ENCODE measurements around the gene RBM39. TPM values are rescaled to one million over a fixed set of nuclear protein-coding genes. Genes with fewer than 3 reads are reported as not detected.
A peak's percentile ranks its signal among the peaks of the same experiment; 100 is the strongest.

The RBM39 gene
- total RNA-seq, 4 donors from 2014 or later = 410 to 504 (median 446) TPM

DNA sequence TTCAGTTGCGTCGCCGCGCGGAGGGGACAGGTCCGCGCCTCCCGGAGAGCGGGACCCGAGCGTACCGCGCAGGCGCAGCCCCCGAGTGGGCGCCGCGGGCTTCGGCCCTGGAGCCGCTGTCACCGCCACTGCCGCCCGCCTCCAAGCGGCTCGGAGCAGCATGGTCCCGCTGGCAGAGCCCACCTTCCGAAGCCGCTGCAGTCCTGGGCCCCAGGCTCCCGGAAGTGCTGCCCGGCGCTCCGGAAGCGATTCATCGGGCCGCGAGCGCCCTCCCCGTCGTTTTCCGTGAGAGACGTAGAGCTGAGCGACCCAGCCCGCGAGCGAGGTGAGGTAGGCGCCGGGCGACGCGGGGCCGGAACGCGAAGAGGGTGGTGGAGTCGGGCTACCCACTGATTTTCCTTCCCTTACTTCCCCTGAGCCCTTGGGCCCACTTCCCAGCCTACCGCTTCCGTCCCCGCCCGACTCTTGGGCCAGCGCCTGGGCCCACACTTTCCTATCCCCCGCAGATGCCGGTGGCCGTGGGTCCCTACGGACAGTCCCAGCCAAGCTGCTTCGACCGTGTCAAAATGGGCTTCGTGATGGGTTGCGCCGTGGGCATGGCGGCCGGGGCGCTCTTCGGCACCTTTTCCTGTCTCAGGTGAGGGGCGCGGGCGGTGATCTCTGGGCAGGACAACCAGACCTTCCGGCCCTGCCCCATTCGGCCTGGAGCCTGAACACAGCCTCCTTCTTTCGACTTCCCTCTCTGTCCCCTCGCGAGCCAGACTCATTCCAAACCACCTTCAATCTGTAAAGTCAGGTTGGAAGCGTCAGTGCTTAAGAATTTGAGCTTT lies 42.7 kb downstream of the RBM39 start, which contains the start of the genes NFS1 and ROMO1:
Gene NFS1 (minus strand): TSS at position 226 of the 830 bp plus-strand sequence. CDS start 64 bp downstream, at position 162.
Gene ROMO1 (plus strand): TSS at position 279 of the 830 bp plus-strand sequence. CDS start 228 bp downstream, at position 507.
- no peaks in the 10 kb centered on the region for H3K27me3 ChIP-seq
- peak within 1 kb of the TSS; percentile 68 to 96 (median 91) for H3K27ac ChIP-seq
- peak within 1 kb of the TSS; percentile 61 to 91 (median 86) for H3K4me3 ChIP-seq
- WGBS, 2 donors = 0% methylated on average over 53 to 69 of the region's 81 CpGs
- H3K36me3 ChIP-seq = peaks cover 0 to 54% (median 0%) of the 10 kb centered on the region in 3 donors
- peaks cover 0 to 42% (median 17%) of the 10 kb centered on the region in 4 donors for H3K4me1 ChIP-seq
- TF ChIP-seq EP300 (IDR thresholded peaks at IDR 0.05) (peak; percentile 60 to 88), POLR2A (IDR thresholded peaks at IDR 0.05) (peak; percentile 12 to 72)
- TF ChIP-seq, protein P1, sequence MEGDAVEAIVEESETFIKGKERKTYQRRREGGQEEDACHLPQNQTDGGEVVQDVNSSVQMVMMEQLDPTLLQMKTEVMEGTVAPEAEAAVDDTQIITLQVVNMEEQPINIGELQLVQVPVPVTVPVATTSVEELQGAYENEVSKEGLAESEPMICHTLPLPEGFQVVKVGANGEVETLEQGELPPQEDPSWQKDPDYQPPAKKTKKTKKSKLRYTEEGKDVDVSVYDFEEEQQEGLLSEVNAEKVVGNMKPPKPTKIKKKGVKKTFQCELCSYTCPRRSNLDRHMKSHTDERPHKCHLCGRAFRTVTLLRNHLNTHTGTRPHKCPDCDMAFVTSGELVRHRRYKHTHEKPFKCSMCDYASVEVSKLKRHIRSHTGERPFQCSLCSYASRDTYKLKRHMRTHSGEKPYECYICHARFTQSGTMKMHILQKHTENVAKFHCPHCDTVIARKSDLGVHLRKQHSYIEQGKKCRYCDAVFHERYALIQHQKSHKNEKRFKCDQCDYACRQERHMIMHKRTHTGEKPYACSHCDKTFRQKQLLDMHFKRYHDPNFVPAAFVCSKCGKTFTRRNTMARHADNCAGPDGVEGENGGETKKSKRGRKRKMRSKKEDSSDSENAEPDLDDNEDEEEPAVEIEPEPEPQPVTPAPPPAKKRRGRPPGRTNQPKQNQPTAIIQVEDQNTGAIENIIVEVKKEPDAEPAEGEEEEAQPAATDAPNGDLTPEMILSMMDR (IDR thresholded peaks at IDR 0.05) = peak in 2 of 5 experiments; percentile 46 to 53
- peak; percentile 71 to 76 for DNase-seq (ENCODE audit: low spot score in 2 of 2)
- H3K9me3 ChIP-seq = no peaks in the 10 kb centered on the region

DNA sequence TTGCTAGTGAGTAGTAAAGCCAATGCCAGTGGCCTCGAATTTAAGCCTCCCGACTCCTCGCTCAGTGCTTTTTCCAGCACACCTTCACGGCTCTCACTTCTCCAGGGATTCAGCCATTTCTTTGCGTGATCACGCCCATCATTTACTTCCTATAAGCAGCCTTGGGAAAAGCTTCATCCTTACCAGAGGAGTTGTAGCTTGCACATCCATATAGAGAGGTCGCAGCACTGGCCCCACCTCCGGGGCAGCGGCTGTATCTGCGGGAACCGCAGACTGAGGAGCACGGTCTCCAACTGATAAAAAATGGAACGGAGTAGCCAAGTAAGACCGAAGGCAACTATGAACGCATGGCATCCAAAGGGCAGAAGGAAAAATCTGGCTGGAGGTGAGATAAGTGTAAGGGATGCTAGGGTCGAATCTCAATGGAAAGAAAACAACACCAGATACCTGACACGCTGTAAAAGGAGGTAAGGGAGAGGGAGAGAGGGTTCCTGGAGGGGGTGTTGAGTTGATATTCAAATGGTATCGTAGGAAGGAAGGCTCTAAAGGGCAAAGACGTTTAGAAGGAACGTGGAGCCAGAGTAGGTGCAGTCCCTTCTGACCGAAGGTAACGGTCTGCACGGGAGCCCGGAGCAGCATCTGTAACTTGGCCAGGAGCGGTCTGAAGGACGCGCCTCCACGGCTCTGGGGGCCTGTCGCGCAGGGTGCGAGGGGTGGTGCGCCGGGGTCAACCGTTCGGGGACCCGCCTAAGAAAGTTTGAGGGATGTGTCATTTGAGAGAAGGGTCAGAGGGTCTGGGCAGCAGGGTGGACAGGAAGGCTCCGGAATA lies 43.5 kb downstream of the RBM39 start:
- no peaks in the 10 kb centered on the region for H3K9me3 ChIP-seq
- H3K27ac ChIP-seq = peak overlapping the region; percentile 68 to 96 (median 91)
- DNase-seq (ENCODE audit: low spot score in 2 of 2) = no peak
- H3K4me1 ChIP-seq = peaks cover 0 to 42% (median 17%) of the 10 kb centered on the region in 4 donors
- peaks cover 0 to 54% (median 0%) of the 10 kb centered on the region in 3 donors for H3K36me3 ChIP-seq
- H3K4me3 ChIP-seq = peak overlapping the region; percentile 61 to 91 (median 86)
- no peaks in the 10 kb centered on the region for H3K27me3 ChIP-seq
- WGBS, 2 donors = 6 to 8% methylated on average over 37 of the region's 37 CpGs
- TF ChIP-seq EP300 (IDR thresholded peaks at IDR 0.05) (no peak), POLR2A (IDR thresholded peaks at IDR 0.05) (no peak)
- TF ChIP-seq, protein P1 (IDR thresholded peaks at IDR 0.05) = no peak

DNA sequence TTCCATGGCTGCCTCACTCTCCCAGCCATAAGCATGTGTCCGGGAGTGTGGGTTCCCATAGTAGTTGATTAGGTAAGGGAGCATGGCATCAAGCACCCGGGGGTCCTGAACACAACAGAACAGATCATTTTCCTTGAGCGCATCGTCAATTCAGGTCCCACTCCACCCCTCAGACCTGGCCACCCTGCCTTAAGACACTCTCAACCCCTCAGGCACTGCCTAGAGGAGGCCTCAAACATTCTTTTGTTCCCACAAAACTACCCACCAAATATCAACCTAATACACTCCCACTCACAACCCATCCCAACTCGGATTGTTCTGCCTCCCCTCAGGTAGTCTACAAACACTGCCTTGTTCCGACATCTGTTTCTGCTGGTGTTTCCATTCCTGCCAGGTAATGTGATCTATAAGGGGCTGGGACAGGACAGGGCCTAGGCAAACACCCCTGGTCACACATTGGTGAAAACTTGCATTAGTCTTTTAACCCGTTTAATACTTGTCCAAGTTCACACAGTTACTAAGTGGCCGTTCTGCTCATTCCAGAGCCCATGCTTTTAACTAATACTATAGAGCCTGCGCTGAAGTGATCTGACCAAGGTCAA lies 44.3 kb downstream of the RBM39 start:
- Histone ChIP-seq H3K4me1 (peaks cover 0 to 42% (median 17%) of the 10 kb centered on the region in 4 donors), H3K9me3 (no peaks in the 10 kb centered on the region), H3K27ac (peak overlapping the region in 1 of 4 donors; percentile 96), H3K27me3 (no peaks in the 10 kb centered on the region), H3K4me3 (peak overlapping the region in 3 of 4 donors; percentile 83 to 91 (median 90)), H3K36me3 (peaks cover 0 to 54% (median 0%) of the 10 kb centered on the region in 3 donors)
- TF ChIP-seq EP300 (IDR thresholded peaks at IDR 0.05) (no peak), POLR2A (IDR thresholded peaks at IDR 0.05) (no peak)
- TF ChIP-seq, protein P1 (IDR thresholded peaks at IDR 0.05) = no peak
- 67 to 69% methylated on average over 9 of the region's 9 CpGs for WGBS, 2 donors
- DNase-seq (ENCODE audit: low spot score in 2 of 2) = no peak

DNA sequence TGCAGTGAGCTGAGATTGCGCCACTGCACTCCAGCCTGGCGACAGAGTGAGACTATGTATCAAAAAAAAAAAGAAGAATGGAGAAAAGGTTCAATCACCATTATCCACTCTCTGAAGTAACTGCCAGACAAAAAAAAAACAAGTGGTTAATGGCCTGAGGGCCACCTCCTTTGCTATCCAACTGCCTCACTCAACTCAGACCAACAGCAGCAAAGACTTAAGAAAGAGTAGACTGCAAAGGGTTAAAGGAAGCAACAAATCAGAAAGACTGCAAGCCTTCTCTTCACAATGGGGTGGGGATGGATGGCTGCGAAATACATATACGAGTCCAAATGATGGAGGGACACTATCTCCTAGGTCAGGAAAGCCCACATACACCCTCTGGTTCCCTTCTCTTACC lies 46.1 kb downstream of the RBM39 start:
- H3K27me3 ChIP-seq = no peaks in the 10 kb centered on the region
- 69 to 79% methylated on average over 4 of the region's 4 CpGs for WGBS, 2 donors
- no peak for DNase-seq (ENCODE audit: low spot score in 2 of 2)

More for the DNA sequence above, 46.1 kb downstream of the RBM39 start:
- no peaks in the 10 kb centered on the region for H3K9me3 ChIP-seq
- peaks cover 0 to 29% (median 17%) of the 10 kb centered on the region in 4 donors for H3K4me1 ChIP-seq
- H3K4me3 ChIP-seq = no peak overlapping the region
- peaks cover 0 to 55% (median 4%) of the 10 kb centered on the region in 3 donors for H3K36me3 ChIP-seq
- no peak for TF ChIP-seq POLR2A (IDR thresholded peaks at IDR 0.05)
- TF ChIP-seq EP300 (IDR thresholded peaks at IDR 0.05) = no peak
- TF ChIP-seq, protein P1 (IDR thresholded peaks at IDR 0.05) = no peak
- H3K27ac ChIP-seq = no peak overlapping the region

Measured in tibial nerve (tissue), 4 donors.